Neuron (in vitro differentiated cells): ENCODE results near the gene HVCN1.
"Not testable (repeated sequence)": the region's sequence is repeated elsewhere in the genome, so short reads cannot be mapped to it uniquely, and the experiment has no call there.

Experiments used
- H2AFZ ChIP-seq: one replicate; pipeline ENCODE4 v1.6.1; 2013; ENCODE audit warnings: low read depth, mild to moderate bottlenecking, inconsistent platforms, low read length, moderate library complexity
- H3K27me3 ChIP-seq: one replicate; pipeline ENCODE4 v1.6.1; 2013; ENCODE audit warnings: low read length; ENCODE audit not compliant: insufficient read depth
- H3K36me3 ChIP-seq: one replicate; pipeline ENCODE4 v1.6.1; 2013; ENCODE audit warnings: low read length; ENCODE audit not compliant: insufficient read depth
- H3K4me1 ChIP-seq: one replicate; pipeline ENCODE4 v1.6.1; 2013; ENCODE audit warnings: low read length; ENCODE audit not compliant: insufficient read depth
- H3K4me3 ChIP-seq: 2 replicates; pipeline ENCODE4 v1.5.1; 2013; ENCODE audit warnings: mild to moderate bottlenecking, low read length, moderate library complexity
- H3K9me3 ChIP-seq: one replicate; pipeline ENCODE4 v1.6.1; 2013; ENCODE audit warnings: low read length

The HVCN1 gene

GRCh38 chr12:110613771-110614684 lies 74.9 kb downstream of the HVCN1 start, which contains the start of gene TCTN1:
Gene TCTN1 (plus strand): TSS chr12:110614129. CDS start chr12:110614183, 54 bp downstream.
- Histone ChIP-seq H3K36me3 (peaks cover 12% of the 10 kb centered on the region), H3K4me3 (peak within 1 kb of the TSS; percentile 88), H3K4me1 (peaks cover 10% of the 10 kb centered on the region), H3K27me3 (no peaks in the 10 kb centered on the region), H2AFZ (peak within 1 kb of the TSS; percentile 82), H3K9me3 (peaks cover 3% of the 10 kb centered on the region)

DNA sequence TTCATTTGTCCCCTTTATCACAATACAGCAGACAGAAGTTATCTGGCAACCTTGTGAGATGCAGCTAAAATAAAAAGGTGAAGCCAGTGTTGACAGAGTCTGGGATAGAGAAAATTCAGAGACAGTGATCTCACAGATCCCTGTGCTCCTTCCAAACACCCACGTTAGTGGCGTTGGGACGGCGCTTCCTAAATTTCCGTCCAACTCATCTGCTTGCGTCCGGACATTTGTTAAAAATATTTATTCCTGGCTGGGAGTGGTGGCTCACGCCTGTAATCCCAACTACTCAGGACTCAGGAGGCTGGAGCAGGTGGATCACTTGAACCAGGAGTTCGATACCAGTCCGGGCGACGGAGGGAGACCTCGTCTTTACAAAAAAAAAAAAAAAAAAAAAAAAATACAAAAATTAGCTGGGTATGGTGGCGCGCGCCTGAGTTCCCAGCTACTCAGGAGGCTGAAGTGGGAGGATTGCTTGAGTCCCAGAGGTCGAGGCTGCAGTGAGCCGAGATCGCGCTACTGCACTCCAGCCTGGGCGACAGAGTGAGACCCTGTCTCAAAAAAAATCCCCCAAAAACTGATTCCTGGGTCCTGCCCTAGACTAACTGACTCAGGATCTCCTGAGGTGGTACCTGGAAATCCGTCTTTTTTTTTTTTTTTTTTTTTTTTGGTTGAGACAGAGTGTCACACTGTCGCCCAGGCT lies 75.7 kb downstream of the HVCN1 start:
- Histone ChIP-seq H3K9me3 (peaks cover 3% of the 10 kb centered on the region), H3K4me1 (peaks cover 10% of the 10 kb centered on the region)

GRCh38 chr12:110606253-110606611 lies 82.7 kb downstream of the HVCN1 start:
- Histone ChIP-seq H3K4me1 (no peaks in the 10 kb centered on the region), H3K9me3 (no peaks in the 10 kb centered on the region), H3K27me3 (no peaks in the 10 kb centered on the region)

More for the DNA sequence above, 75.7 kb downstream of the HVCN1 start:
- Histone ChIP-seq H3K36me3 (peaks cover 12% of the 10 kb centered on the region), H3K4me3 (peak overlapping the region; percentile 88), H3K27me3 (no peaks in the 10 kb centered on the region), H2AFZ (peak overlapping the region; percentile 75)

DNA sequence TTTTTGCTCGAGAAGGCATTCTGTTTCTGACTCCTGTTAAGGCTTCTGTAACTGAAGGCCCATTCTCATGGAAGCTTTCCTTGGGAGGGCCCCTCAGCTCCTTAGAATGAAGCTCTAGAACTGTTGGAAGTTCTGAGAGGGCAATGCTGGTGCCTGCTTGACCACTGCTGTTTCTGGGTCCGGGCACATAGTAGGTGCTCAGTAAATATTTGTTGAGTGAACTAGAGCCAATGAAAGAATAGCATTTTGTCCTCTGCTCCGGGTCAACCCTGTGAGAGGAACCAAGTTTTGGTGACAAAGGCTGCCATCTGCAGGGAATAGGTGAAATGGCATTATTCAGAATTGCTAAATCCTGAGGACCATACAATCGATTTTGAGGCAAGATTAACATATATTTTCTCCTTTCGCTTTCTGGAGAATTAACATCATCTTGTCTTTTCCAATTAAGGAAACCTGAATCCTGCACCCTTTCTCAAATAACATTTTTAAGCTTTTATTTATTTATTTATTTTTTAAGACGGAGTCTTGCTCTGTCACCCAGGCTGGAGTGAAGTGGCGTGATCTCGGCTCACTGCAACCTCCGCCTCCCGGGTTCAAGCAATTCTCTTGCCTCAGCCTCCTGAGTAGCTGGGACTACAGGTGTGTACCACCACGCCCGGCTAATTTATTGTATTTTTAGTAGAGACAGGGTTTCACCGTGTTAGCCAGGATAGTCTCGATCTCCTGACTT lies 86.7 kb downstream of the HVCN1 start:
- H3K36me3 ChIP-seq, H2AFZ ChIP-seq, H3K4me1 ChIP-seq, H3K27me3 ChIP-seq, H3K9me3 ChIP-seq, H3K4me3 ChIP-seq: not testable (repeated sequence)

More at GRCh38 chr12:110606253-110606611, 82.7 kb downstream of the HVCN1 start:
- Histone ChIP-seq H2AFZ (no peak overlapping the region), H3K36me3 (no peaks in the 10 kb centered on the region), H3K4me3 (no peak overlapping the region)

- Histone ChIP-seq H3K27me3 (no peaks in the 10 kb centered on the region), H3K4me3 (no peak overlapping the region), H3K9me3 (no peaks in the 10 kb centered on the region), H3K36me3 (no peaks in the 10 kb centered on the region), H3K4me1 (no peaks in the 10 kb centered on the region), H2AFZ (no peak overlapping the region)
Observed at GRCh38 chr12:110600254-110600653, 88.7 kb downstream of the HVCN1 start.

GRCh38 chr12:110599334-110599733 lies 89.6 kb downstream of the HVCN1 start:
- H2AFZ ChIP-seq: no peak overlapping the region
- no peak overlapping the region for H3K4me3 ChIP-seq
- H3K4me1 ChIP-seq: no peaks in the 10 kb centered on the region
- no peaks in the 10 kb centered on the region for H3K36me3 ChIP-seq
- no peaks in the 10 kb centered on the region for H3K27me3 ChIP-seq
- no peaks in the 10 kb centered on the region for H3K9me3 ChIP-seq
